Endodermal cell (in vitro differentiated cells): ENCODE results near the gene SULT1C2. TPM values are rescaled to one million over a fixed set of nuclear protein-coding genes. Genes with fewer than 3 reads are reported as not detected.

Source experiments
- DNase-seq: peaks from one replicate; pipeline ENCODE4 v3.0.0-alpha.2; 2017
- H3K27ac ChIP-seq: 2 replicates; pipeline ENCODE4 v1.5.1; 2013; ENCODE audit warnings: mild to moderate bottlenecking, low read depth, low read length, moderate library complexity
- H3K27me3 ChIP-seq: 2 replicates; pipeline ENCODE4 v1.6.1; 2013; ENCODE audit warnings: mild to moderate bottlenecking, low read length, moderate library complexity; ENCODE audit not compliant: insufficient read depth, control insufficient read depth, poor library complexity, severe bottlenecking
- H3K36me3 ChIP-seq: 2 replicates; pipeline ENCODE4 v1.7.0; 2013; ENCODE audit warnings: mild to moderate bottlenecking, low read length, moderate library complexity; ENCODE audit not compliant: control insufficient read depth, insufficient read depth
- H3K4me1 ChIP-seq: one replicate; pipeline ENCODE4 v1.7.0; 2013; ENCODE audit warnings: low read length; ENCODE audit not compliant: control insufficient read depth, insufficient read depth
- H3K4me3 ChIP-seq: 2 replicates; pipeline ENCODE4 v1.5.1; 2013; ENCODE audit warnings: mild to moderate bottlenecking, low read length, moderate library complexity
- H3K9ac ChIP-seq: 2 replicates; pipeline ENCODE4 v1.6.1; 2013; ENCODE audit warnings: mild to moderate bottlenecking, low read length, moderate library complexity; ENCODE audit not compliant: poor library complexity, severe bottlenecking; ENCODE audit errors: extremely low read depth
- H3K9me3 ChIP-seq: 2 replicates; pipeline ENCODE4 v1.6.1; 2013; ENCODE audit warnings: mild to moderate bottlenecking, low read length, moderate library complexity; ENCODE audit not compliant: control insufficient read depth
- H3K27ac Mint-ChIP-seq: 2 replicates; pipeline ENCODE4 v1.8.0; 2020; ENCODE audit warnings: mixed read lengths
- H3K27me3 Mint-ChIP-seq: 2 replicates; pipeline ENCODE4 v1.8.0; 2021; ENCODE audit warnings: mild to moderate bottlenecking, mixed read lengths; ENCODE audit not compliant: insufficient read depth
- H3K36me3 Mint-ChIP-seq: 2 replicates; pipeline ENCODE4 v1.8.0; 2020; ENCODE audit warnings: low read depth, mixed read lengths
- H3K4me1 Mint-ChIP-seq: 2 replicates; pipeline ENCODE4 v1.8.0; 2020; ENCODE audit warnings: mixed read lengths
- H3K4me3 Mint-ChIP-seq: 2 replicates; pipeline ENCODE4 v1.8.0; 2020; ENCODE audit warnings: mild to moderate bottlenecking, moderate library complexity, mixed read lengths
- H3K9me3 Mint-ChIP-seq: 2 replicates; pipeline ENCODE4 v1.8.0; 2020; ENCODE audit warnings: mild to moderate bottlenecking, mixed read lengths
- CTCF ChIP-seq: fragments of 200-600 bp; sonication (generic); conservative IDR thresholded peaks from 2 replicates; pipeline ENCODE4 v1.5.0; 2021; ENCODE audit warnings: antibody characterized with exemption, mild to moderate bottlenecking
- WGBS, 2 experiments: methylation state at CpG; one replicate each; pipeline versions ENCODE4 v1.1.5 to v1.1.7; 2013; ENCODE audit warnings: missing lambda C conversion rate in 2 of 2, mixed read lengths in 1 of 2; ENCODE audit not compliant: insufficient coverage in 1 of 2, insufficient read length in 1 of 2; 5-methylcytosine and 5-hydroxymethylcytosine counted together
- total RNA-seq, 2 donors: library from RNA; stranded (reverse); fragmentation: NEBNext Ultra II Directional in 1 of 2; extraction: Animal tissue kit (Norgen Biotek cat#: 25700) in 1 of 2; gene quantifications; 2 replicates in 1 of 2; 3 replicates in 1 of 2; pipeline ENCODE4 v1.2.1, GENCODE V29; 2021

Gene SULT1C2
- total RNA-seq, 2 donors from 2014 or later, result 0.62 to 1.00 TPM

- Mint-ChIP-seq H3K27me3 (no peaks in the 10 kb centered on the region), H3K4me1 (no peaks in the 10 kb centered on the region), H3K9me3 (no peaks in the 10 kb centered on the region), H3K27ac (no peak overlapping the region), H3K36me3 (no peaks in the 10 kb centered on the region), H3K4me3 (no peak overlapping the region)
- Histone ChIP-seq H3K27ac (no peak overlapping the region), H3K4me3 (no peak overlapping the region), H3K4me1 (peaks cover 3% of the 10 kb centered on the region), H3K36me3 (no peaks in the 10 kb centered on the region), H3K9me3 (no peaks in the 10 kb centered on the region), H3K27me3 (no peaks in the 10 kb centered on the region), H3K9ac (no peak overlapping the region)
- no peak for DNase-seq
- WGBS, 2 experiments, result 87 to 89% methylated on average over 3 of the region's 3 CpGs
- no peak for TF ChIP-seq CTCF
Observed at GRCh38 chr2:108330979-108331378, 42.3 kb downstream of the SULT1C2 start.

DNA sequence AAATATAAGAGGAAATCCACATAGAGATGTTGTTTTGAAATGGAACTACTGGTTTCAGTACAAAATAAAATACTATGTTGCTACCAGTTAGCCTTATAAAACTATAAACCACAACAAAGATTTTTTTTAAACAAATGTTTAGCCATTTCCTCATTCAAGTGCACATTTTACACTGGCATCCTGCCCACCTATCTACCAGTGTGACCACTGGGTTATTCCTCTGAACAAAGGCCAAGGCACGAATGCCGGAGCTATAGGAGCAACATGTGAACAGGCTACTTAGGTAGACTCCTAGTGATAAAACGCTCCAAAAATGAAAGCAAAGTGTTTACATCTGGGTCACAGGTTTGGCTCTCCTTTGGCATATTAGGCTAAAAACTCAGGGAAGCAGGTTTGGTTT is 57.3 kb downstream of the SULT1C2 start:
- no peak overlapping the region for H3K9ac ChIP-seq
- H3K4me3 ChIP-seq, result no peak overlapping the region
- Mint-ChIP-seq H3K27me3 (no peaks in the 10 kb centered on the region), H3K36me3 (no peaks in the 10 kb centered on the region), H3K4me3 (no peak overlapping the region), H3K9me3 (peaks cover 1% of the 10 kb centered on the region), H3K27ac (no peak overlapping the region), H3K4me1 (peaks cover 22% of the 10 kb centered on the region)
- no peak for DNase-seq
- H3K4me1 ChIP-seq, result no peaks in the 10 kb centered on the region
- no peaks in the 10 kb centered on the region for H3K36me3 ChIP-seq
- WGBS, 2 experiments, result 82 to 95% methylated on average over 3 of the region's 3 CpGs
- H3K27ac ChIP-seq, result no peak overlapping the region
- H3K27me3 ChIP-seq, result no peaks in the 10 kb centered on the region
- no peak for TF ChIP-seq CTCF
- H3K9me3 ChIP-seq, result no peaks in the 10 kb centered on the region

DNA sequence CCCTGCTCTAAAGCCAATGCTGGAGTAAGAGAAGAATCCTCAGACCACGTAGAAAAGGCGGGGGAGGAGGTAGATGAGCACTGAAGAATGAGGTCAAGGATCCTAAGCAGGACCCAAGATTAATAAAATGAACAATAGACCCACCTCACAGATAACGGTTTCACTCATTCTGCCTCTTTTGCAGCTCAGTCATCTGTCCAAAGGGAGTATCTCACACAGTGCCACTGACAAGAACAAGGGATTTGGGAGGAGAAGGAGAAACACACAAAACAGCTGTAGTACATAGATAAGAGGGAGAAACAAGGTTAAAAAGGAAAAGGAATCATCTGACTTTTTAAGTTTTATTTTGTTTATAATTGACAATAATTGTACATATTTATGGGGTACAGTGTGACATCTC is 58.1 kb downstream of the SULT1C2 start:
- TF ChIP-seq CTCF, result no peak
- Mint-ChIP-seq H3K36me3 (no peaks in the 10 kb centered on the region), H3K27me3 (no peaks in the 10 kb centered on the region), H3K4me3 (no peak overlapping the region), H3K4me1 (peaks cover 13% of the 10 kb centered on the region), H3K9me3 (no peaks in the 10 kb centered on the region), H3K27ac (no peak overlapping the region)
- no peak overlapping the region for H3K9ac ChIP-seq
- WGBS, 2 experiments, result 65 to 93% methylated on average over 2 to 3 of the region's 3 CpGs
- H3K36me3 ChIP-seq, result no peaks in the 10 kb centered on the region
- no peaks in the 10 kb centered on the region for H3K4me1 ChIP-seq
- no peak overlapping the region for H3K27ac ChIP-seq
- no peak for DNase-seq
- no peak overlapping the region for H3K4me3 ChIP-seq
- no peaks in the 10 kb centered on the region for H3K27me3 ChIP-seq
- no peaks in the 10 kb centered on the region for H3K9me3 ChIP-seq
